HG03175 (cell line): ENCODE data around the gene TAF10.

Experiments used
- ATAC-seq: cut with Tn5 transposase; IDR thresholded peaks from one replicate; pipeline ENCODE4 v1.9.1; 2021; ENCODE audit warnings: mild to moderate bottlenecking, moderate library complexity; ENCODE audit not compliant: unreplicated experiment

Gene TAF10

GRCh38 chr11:6640985-6641701 lies 29.1 kb upstream of the TAF10 start:
- ATAC-seq, result no peak

- ATAC-seq, result no peak
These were observed 28.3 kb upstream of the TAF10 start for GRCh38 chr11:6640036-6640984.

- no peak for ATAC-seq
These were observed 26.4 kb upstream of the TAF10 start for GRCh38 chr11:6638429-6638828.

- no peak for ATAC-seq
These were observed 25.9 kb upstream of the TAF10 start for GRCh38 chr11:6637871-6638270.

GRCh38 chr11:6636480-6636879 lies 24.5 kb upstream of the TAF10 start:
- no peak for ATAC-seq

- no peak for ATAC-seq
These were observed 23.3 kb upstream of the TAF10 start for GRCh38 chr11:6635082-6635932.

- no peak for ATAC-seq
These were observed 22.5 kb upstream of the TAF10 start for GRCh38 chr11:6634534-6634933.

GRCh38 chr11:6633422-6634408 lies 21.7 kb upstream of the TAF10 start:
- ATAC-seq, result no peak

GRCh38 chr11:6632116-6633073 lies 20.4 kb upstream of the TAF10 start:
- no peak for ATAC-seq

- no peak for ATAC-seq
These were observed 19.4 kb upstream of the TAF10 start for GRCh38 chr11:6631361-6631890.

- no peak for ATAC-seq
These were observed 18.7 kb upstream of the TAF10 start for GRCh38 chr11:6630632-6631291.

GRCh38 chr11:6629892-6630631 lies 18.0 kb upstream of the TAF10 start:
- no peak for ATAC-seq

- ATAC-seq, result no peak
These were observed 17.5 kb upstream of the TAF10 start for GRCh38 chr11:6629573-6629891.

- ATAC-seq, result no peak
These were observed 16.5 kb upstream of the TAF10 start for GRCh38 chr11:6628526-6628925.

- ATAC-seq, result peak; percentile 77
These were observed 15.8 kb upstream of the TAF10 start for GRCh38 chr11:6627762-6628241.

GRCh38 chr11:6626971-6627761 lies 15.2 kb upstream of the TAF10 start:
- no peak for ATAC-seq
